ENCODE results near the gene PAK1IP1. TPM values are rescaled to one million over a fixed set of nuclear protein-coding genes. Genes with fewer than 3 reads are reported as not detected.
A peak's percentile ranks its signal among the peaks of the same experiment; 100 is the strongest.

Gene PAK1IP1
- total RNA-seq, 1 donor from 2014 or later, result 39.1 TPM

DNA sequence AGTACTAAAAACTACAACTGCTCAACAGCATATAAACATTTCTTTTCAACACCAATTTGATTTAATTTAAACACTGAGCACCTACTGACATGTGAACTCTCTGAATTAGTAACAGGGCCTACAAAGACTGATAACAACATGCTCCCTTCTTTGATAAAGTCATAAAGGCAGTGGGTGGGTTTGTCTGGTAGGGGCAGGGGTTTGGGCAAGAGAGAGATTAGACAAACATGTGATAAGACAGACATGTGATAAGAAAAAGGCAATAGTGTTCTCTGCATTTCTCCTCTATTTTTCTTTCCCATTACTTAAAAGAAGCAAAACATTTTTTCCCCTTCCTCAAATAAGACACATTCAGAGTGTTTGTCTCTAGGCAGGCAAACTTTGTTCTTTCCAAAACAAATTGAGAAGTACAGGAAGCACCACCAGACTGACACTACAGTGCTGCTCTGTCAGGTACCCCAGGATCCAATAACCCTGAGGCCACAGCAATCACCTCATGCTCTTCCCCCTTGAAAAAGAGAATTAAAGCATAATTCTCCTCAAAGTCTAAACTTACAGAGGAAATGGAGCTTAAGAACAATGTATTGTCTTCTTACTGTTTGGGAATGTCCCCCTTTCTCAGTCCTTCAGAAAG is 12.3 kb upstream of the PAK1IP1 start:
- H3K9me3 Mint-ChIP-seq, result no peaks in the 10 kb centered on the region
- H3K4me1 Mint-ChIP-seq, result peaks cover 29% of the 10 kb centered on the region
- no peak for DNase-seq
- no peaks in the 10 kb centered on the region for H3K36me3 Mint-ChIP-seq (ENCODE audit: low read depth)
- H3K27ac Mint-ChIP-seq, result peak overlapping the region; percentile 36
- no peak overlapping the region for H3K4me3 Mint-ChIP-seq
- no peaks in the 10 kb centered on the region for H3K27me3 Mint-ChIP-seq
- intact Hi-C loops (cut with micrococcal nuclease), result no loop called here

DNA sequence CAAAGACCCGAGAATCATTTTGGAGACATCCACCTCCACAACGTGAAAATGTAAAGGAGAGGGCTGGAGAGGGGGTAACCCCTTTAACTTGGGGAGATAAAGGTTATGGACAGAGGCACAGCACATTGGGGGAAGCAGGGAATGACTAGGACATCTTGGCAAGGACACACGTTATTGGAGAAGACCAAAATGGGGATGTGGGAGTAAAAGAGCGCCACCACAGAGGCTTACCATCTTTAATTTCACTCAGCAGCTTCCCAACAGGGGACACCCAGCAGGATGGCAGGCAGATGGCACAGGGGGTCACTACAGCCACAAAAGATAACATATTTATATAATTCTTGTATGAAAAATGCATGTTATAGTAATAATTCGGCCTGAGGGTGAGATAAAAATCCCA is 10.2 kb upstream of the PAK1IP1 start:
- H3K27me3 Mint-ChIP-seq, result no peaks in the 10 kb centered on the region
- H3K36me3 Mint-ChIP-seq (ENCODE audit: low read depth), result no peaks in the 10 kb centered on the region
- H3K4me1 Mint-ChIP-seq, result peaks cover 29% of the 10 kb centered on the region
- no peak for DNase-seq
- H3K27ac Mint-ChIP-seq, result no peak overlapping the region
- intact Hi-C loops (cut with micrococcal nuclease), result loop anchor here (1.0 kb wide), 1 partner anchor 10 kb away; the partner anchor contains the start of genes C6orf52 and PAK1IP1
- H3K9me3 Mint-ChIP-seq, result no peaks in the 10 kb centered on the region
- no peak overlapping the region for H3K4me3 Mint-ChIP-seq

DNA sequence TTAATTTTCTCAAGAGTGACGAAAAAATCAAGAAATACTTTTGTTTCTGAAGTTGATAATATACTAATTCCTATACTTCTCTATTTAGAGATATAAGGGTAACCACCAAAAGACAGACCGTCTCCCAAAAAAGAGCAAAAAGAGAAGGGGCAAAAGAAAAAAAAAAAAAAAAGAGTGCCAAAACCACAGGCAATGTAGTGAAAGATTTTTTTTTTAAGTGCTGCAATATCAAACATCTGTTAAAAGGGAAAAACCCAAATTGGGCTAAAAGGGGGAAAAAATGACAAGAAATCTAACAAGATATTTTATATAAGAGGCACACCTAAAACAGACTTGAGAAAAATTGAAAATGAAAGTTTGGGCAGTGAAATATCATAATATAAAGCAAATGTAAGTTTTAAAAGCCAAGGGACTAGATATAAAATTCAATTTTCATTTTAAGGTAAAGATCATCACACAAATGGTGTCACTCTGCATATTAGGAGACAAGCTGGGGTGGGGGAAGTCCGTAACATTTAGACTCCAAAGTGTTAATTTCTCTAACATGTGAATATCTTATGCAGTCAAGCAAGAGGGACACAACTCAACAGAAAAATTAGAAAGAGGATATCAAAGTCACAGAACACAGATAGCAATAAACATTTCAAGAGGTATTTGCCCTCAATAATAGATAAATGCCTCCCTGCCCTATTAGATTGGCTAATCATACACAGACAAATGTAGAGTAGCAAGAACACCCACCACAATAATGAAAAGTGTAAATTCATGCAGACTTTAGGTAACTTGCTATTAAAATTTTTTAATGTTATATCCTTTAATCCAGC is 9.5 kb upstream of the PAK1IP1 start:
- Mint-ChIP-seq H3K36me3 (ENCODE audit: low read depth) (no peaks in the 10 kb centered on the region), H3K27ac (no peak overlapping the region), H3K4me1 (peaks cover 29% of the 10 kb centered on the region), H3K9me3 (no peaks in the 10 kb centered on the region), H3K27me3 (no peaks in the 10 kb centered on the region), H3K4me3 (no peak overlapping the region)
- no peak for DNase-seq
- intact Hi-C loops (cut with micrococcal nuclease), result loop anchor here (1.0 kb wide), 1 partner anchor 9 kb away; the partner anchor contains the start of genes C6orf52 and PAK1IP1

DNA sequence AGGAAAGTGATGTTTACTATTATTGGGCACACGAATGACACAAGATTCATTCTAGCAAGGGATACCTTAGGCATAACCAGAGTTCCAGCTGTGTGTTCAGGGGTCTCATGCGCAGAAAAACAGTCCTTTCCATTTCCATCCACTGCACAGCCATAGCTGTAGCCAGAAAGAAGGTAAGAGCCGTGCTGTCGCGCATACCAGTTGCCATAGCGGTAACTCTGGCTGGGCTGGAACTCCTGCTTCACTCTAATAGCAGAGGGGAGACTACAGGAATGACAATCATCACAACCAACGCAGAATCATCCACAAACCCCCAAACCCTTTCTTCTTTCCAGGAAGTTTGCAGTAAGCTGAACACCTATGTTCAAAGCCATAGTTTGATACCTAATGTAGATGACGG is 7.9 kb upstream of the PAK1IP1 start:
- H3K9me3 Mint-ChIP-seq, result no peaks in the 10 kb centered on the region
- intact Hi-C loops (cut with micrococcal nuclease), result no loop called here
- no peak for DNase-seq
- peaks cover 31% of the 10 kb centered on the region for H3K4me1 Mint-ChIP-seq
- no peaks in the 10 kb centered on the region for H3K27me3 Mint-ChIP-seq
- no peaks in the 10 kb centered on the region for H3K36me3 Mint-ChIP-seq (ENCODE audit: low read depth)
- H3K4me3 Mint-ChIP-seq, result no peak overlapping the region
- H3K27ac Mint-ChIP-seq, result no peak overlapping the region

DNA sequence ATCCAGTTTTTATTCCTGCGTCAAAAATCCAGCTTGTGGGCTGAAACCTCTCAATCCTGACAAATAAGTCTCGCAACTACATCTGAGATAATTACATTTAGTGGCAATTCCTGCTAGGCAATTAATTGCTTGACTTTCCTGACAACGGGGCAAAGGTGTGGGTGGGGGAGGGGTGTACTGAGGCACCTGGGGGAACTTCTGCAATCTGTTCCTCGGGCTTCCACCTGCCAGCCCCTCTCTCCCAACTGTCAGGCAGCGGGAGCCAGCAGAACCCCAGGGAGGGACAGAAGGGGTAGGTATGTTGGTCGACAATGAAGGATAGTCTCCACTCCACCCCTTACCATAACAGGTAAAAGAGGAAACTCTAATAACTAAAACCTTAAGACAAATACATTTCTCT is 7.2 kb upstream of the PAK1IP1 start:
- Mint-ChIP-seq H3K36me3 (ENCODE audit: low read depth) (no peaks in the 10 kb centered on the region), H3K9me3 (no peaks in the 10 kb centered on the region), H3K27me3 (no peaks in the 10 kb centered on the region), H3K27ac (no peak overlapping the region), H3K4me3 (no peak overlapping the region), H3K4me1 (peaks cover 27% of the 10 kb centered on the region)
- DNase-seq, result no peak
- intact Hi-C loops (cut with micrococcal nuclease), result no loop called here

DNA sequence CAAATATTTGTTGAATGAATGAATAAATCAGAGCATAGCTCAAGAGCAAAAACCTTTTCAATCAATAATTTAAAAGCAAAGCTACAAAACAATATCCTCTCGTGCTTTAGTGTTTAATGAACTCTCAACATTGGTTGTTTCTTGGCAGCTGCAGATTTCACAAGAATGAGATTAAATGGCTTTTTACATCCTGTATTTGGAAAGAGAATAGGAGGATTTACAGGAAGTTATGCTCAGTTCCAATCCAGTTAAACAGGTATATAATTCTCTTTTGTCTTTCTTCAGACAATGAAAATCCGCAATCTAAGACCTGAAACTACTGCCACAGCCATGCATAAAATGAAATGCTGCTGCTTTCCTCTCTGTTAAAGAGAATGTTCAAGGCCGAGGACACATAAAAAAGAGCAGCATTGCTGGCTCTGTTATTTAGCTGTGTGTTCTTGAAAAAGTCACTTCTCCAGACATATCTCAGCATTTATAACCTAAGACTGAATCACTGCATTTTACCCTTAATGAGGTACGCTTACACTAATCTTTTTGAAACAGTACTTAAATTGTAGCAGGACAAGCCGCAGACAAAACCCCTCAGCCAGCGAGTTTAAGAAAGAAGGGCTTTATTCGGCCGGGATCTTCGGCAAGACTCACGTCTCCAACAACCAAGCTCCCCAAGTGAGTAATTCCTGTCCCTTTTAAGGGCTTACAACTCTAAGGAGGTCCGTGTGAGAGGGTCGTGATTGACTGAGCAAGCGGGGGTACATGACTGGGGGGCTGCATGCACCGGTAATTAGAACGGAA is 3.9 kb upstream of the PAK1IP1 start:
- Mint-ChIP-seq H3K36me3 (ENCODE audit: low read depth) (peaks cover 7% of the 10 kb centered on the region), H3K4me1 (peaks cover 17% of the 10 kb centered on the region), H3K9me3 (no peaks in the 10 kb centered on the region), H3K27me3 (no peaks in the 10 kb centered on the region), H3K4me3 (no peak overlapping the region), H3K27ac (no peak overlapping the region)
- intact Hi-C loops (cut with micrococcal nuclease), result no loop called here
- DNase-seq, result no peak

DNA sequence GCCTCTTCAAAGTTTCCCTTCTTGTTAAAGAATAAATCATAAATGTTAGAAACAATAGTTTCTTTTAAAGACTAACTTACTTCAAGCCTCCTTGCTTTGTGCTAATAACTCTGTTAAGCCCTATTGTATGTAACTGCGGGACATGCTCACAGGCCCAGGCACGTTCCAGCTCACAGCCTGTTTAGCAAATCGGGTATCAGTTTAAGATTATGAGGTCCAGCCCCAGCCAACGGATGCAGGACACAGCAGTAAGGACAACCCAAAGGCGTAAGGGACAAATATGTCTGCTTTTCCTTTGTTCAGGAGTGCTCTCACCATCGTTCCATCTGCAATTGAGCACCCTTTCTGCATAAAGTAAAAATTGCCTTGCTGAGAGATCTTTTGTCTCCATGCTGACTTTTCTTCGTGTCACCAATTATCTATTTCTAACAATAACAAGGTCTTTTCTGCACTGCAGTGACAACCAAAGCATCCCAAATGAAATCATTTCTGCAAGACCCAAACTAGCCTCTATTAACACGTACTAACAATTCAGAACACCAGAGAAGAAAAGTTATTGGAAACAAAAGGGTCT is 1.7 kb upstream of the PAK1IP1 start:
- DNase-seq, result peak; percentile 60
- Mint-ChIP-seq H3K9me3 (no peaks in the 10 kb centered on the region), H3K36me3 (ENCODE audit: low read depth) (peaks cover 18% of the 10 kb centered on the region), H3K4me1 (peaks cover 27% of the 10 kb centered on the region), H3K4me3 (peak overlapping the region; percentile 87), H3K27me3 (no peaks in the 10 kb centered on the region), H3K27ac (peak overlapping the region; percentile 99)
- intact Hi-C loops (cut with micrococcal nuclease), result no loop called here

DNA sequence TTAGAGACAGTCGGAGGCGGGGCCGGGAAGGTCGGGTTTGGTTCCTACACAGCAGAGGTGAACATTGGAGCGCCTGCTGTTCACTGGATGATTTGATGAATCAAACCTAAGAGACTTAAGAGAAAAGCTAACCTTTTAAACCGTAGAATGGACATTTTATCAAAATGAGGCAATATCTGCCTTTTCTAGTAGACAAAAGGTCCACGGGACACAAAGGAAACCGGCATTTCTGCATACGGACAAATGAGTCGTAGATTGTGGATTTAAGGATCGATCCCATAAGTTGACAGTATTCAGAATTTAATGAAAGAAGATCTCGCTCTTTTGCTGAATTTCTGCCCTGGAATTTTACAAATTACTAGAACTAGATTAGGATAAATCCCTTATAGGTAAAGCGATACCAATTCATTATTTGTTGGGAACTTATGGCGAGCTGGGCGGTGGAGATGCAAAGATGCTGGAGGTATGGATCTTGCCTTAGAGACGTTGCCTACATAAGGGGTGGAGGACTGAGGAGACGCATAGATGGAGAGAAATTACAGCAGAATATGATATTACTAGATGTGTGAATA is 400 bp downstream of the PAK1IP1 start:
- Mint-ChIP-seq H3K27ac (peak overlapping the region; percentile 99), H3K27me3 (no peaks in the 10 kb centered on the region), H3K36me3 (ENCODE audit: low read depth) (peaks cover 34% of the 10 kb centered on the region), H3K4me1 (peaks cover 32% of the 10 kb centered on the region), H3K4me3 (peak overlapping the region; percentile 87), H3K9me3 (no peaks in the 10 kb centered on the region)
- intact Hi-C loops (cut with micrococcal nuclease), result no loop called here
- DNase-seq, result no peak

DNA sequence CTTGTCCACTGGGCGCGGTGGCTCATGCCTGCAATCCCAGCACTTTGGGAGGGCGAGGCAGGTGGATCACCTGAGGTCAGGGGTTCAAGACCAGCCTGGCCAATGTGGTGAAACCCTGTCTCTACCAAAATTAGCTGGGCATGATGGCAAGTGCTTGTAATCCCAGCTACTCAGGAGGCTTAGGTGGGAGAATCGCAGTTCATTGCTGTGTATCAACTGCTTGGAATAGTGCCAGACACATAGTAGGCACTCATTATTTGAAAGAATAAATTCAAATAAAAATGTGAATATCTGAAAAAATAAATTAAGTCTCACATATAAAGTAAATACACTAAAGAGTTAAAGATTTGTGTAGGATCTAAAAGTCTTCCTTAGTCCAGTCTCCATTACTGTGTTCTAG is 1.9 kb downstream of the PAK1IP1 start:
- H3K27ac Mint-ChIP-seq, result peak overlapping the region; percentile 35

DNA sequence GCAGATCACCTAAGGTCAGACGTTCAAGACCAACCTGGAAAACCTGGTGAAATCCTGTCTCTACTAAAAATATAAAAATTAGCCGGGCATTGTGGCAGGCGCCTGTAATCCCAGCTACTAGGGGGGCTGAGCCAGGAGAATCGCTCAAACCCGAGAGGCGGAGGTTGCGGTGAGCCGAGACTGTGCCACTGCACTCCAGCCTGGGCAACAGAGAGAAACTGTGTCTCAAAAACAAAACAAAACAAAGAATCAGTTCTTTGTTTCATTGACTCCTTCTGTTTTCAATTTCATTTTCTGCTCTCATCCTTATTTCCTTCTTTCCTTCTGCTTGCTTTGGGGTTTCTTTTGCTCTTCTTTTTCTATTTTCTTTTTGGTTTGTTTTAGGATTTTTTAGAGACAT is 19.2 kb downstream of the PAK1IP1 start:
- intact Hi-C loops (cut with micrococcal nuclease), result no loop called here
- H3K4me3 Mint-ChIP-seq, result no peak overlapping the region
- H3K27ac Mint-ChIP-seq, result no peak overlapping the region
- H3K27me3 Mint-ChIP-seq, result no peaks in the 10 kb centered on the region
- H3K4me1 Mint-ChIP-seq, result peaks cover 3% of the 10 kb centered on the region
- peaks cover 24% of the 10 kb centered on the region for H3K36me3 Mint-ChIP-seq (ENCODE audit: low read depth)
- H3K9me3 Mint-ChIP-seq, result peaks cover 3% of the 10 kb centered on the region
- no peak for DNase-seq

More for the DNA sequence above, 1.9 kb downstream of the PAK1IP1 start:
- intact Hi-C loops (cut with micrococcal nuclease), result no loop called here
- H3K4me1 Mint-ChIP-seq, result peaks cover 32% of the 10 kb centered on the region
- H3K4me3 Mint-ChIP-seq, result peak overlapping the region; percentile 87
- no peak for DNase-seq
- no peaks in the 10 kb centered on the region for H3K27me3 Mint-ChIP-seq
- H3K36me3 Mint-ChIP-seq (ENCODE audit: low read depth), result peaks cover 46% of the 10 kb centered on the region
- no peaks in the 10 kb centered on the region for H3K9me3 Mint-ChIP-seq

DNA sequence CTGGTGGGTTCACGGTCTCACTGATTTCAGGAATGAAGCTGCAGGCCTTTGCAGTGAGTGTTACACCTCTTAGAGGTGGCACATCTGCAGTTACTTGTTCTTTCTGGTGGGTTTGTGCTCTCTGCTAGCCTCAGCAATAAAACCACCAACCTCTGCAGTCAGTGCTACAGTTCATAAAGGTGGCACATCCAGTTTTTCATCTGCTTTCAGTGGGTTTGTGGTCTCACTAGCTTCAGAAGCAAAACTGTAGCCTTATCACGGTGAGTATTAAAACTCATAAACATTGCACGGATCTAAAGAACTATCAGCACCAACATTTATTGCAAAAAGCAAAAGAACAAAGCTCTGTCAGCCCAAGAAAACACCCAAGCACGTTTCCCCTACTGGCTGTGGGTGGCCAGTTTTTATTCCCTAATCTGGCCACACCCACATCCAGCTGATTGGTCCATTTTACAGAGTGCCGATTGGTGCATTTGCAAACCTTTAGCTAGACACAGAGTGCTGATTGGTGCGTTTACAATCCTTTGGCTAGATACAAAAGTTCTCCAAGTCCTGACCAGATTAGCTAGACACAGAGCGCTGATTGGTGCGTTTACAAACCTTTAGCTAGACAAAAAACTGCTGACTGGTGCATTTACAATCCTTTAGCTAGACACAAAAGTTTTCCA is 24.7 kb downstream of the PAK1IP1 start:
- peak; percentile 85 for DNase-seq
- peak overlapping the region; percentile 90 for H3K27ac Mint-ChIP-seq
- no peaks in the 10 kb centered on the region for H3K27me3 Mint-ChIP-seq
- intact Hi-C loops (cut with micrococcal nuclease), result no loop called here
- H3K36me3 Mint-ChIP-seq (ENCODE audit: low read depth), result peaks cover 9% of the 10 kb centered on the region
- H3K4me3 Mint-ChIP-seq, result peak overlapping the region; percentile 89
- peaks cover 24% of the 10 kb centered on the region for H3K4me1 Mint-ChIP-seq
- peaks cover 3% of the 10 kb centered on the region for H3K9me3 Mint-ChIP-seq

DNA sequence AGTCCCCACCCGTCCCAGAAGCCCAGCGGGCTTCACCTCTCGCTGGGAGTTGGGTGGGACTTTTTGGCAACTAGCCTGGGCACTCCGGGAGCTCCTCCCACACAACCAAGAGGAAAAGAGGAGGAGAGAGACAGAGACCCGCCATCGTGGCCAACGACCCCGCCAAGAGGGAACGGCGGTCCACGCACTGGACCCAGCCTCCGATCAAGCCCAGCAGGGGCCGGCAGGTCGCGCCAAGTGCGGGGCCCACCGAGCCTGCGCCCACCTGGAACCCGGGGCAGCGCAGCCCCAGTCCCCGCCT is 25.1 kb downstream of the PAK1IP1 start:
- peak overlapping the region; percentile 89 for H3K4me3 Mint-ChIP-seq
- intact Hi-C loops (cut with micrococcal nuclease), result loop anchor here (5.0 to 10.0 kb wide), 2 partner anchors 315 to 1292 kb away; partner anchors contain the start of gene HIVEP1
- H3K36me3 Mint-ChIP-seq (ENCODE audit: low read depth), result peaks cover 9% of the 10 kb centered on the region
- no peak for DNase-seq
- H3K9me3 Mint-ChIP-seq, result peaks cover 3% of the 10 kb centered on the region
- peaks cover 25% of the 10 kb centered on the region for H3K4me1 Mint-ChIP-seq
- H3K27me3 Mint-ChIP-seq, result no peaks in the 10 kb centered on the region
- H3K27ac Mint-ChIP-seq, result peak overlapping the region; percentile 90
